ENCODE results near the gene IGSF22.
A peak's percentile ranks its signal among the peaks of the same experiment; 100 is the strongest.

The IGSF22 gene

GRCh38 chr11:18726040-18726439, at the start of gene IGSF22:
Gene IGSF22, minus strand, starts transcription at chr11:18726188. Its CDS starts 1,952 bp downstream, at chr11:18724236.
- DNase-seq (ENCODE audit: low spot score) = no peak

GRCh38 chr11:18774801-18775200, 48.8 kb upstream of the IGSF22 start:
- no peak for DNase-seq (ENCODE audit: low spot score)

- DNase-seq (ENCODE audit: low spot score) = no peak
These were observed 47.7 kb upstream of the IGSF22 start for GRCh38 chr11:18773681-18774080.

GRCh38 chr11:18773104-18773503, 47.1 kb upstream of the IGSF22 start:
- no peak for DNase-seq (ENCODE audit: low spot score)

GRCh38 chr11:18772211-18772610, 46.2 kb upstream of the IGSF22 start:
- DNase-seq (ENCODE audit: low spot score) = no peak

GRCh38 chr11:18771266-18772035, 45.5 kb upstream of the IGSF22 start:
- no peak for DNase-seq (ENCODE audit: low spot score)

GRCh38 chr11:18770479-18771125, 44.6 kb upstream of the IGSF22 start:
- no peak for DNase-seq (ENCODE audit: low spot score)

- no peak for DNase-seq (ENCODE audit: low spot score)
These were observed 43.9 kb upstream of the IGSF22 start for GRCh38 chr11:18769802-18770456.

- DNase-seq (ENCODE audit: low spot score) = no peak
These were observed 43.0 kb upstream of the IGSF22 start for GRCh38 chr11:18768978-18769377.

GRCh38 chr11:18768472-18768901, 42.5 kb upstream of the IGSF22 start:
- no peak for DNase-seq (ENCODE audit: low spot score)

- DNase-seq (ENCODE audit: low spot score) = no peak
These were observed 40.0 kb upstream of the IGSF22 start for GRCh38 chr11:18766015-18766414.

GRCh38 chr11:18765554-18765953, 39.6 kb upstream of the IGSF22 start:
- DNase-seq (ENCODE audit: low spot score) = no peak

- DNase-seq (ENCODE audit: low spot score) = no peak
These were observed 35.8 kb upstream of the IGSF22 start for GRCh38 chr11:18761741-18762140.

GRCh38 chr11:18761144-18761543, 35.2 kb upstream of the IGSF22 start:
- DNase-seq (ENCODE audit: low spot score) = no peak

GRCh38 chr11:18757811-18758210, 31.8 kb upstream of the IGSF22 start:
- no peak for DNase-seq (ENCODE audit: low spot score)

GRCh38 chr11:18756889-18757288, 30.9 kb upstream of the IGSF22 start:
- DNase-seq (ENCODE audit: low spot score) = no peak

GRCh38 chr11:18754308-18754707, 28.3 kb upstream of the IGSF22 start:
- DNase-seq (ENCODE audit: low spot score) = no peak

GRCh38 chr11:18752502-18752901, 26.5 kb upstream of the IGSF22 start:
- no peak for DNase-seq (ENCODE audit: low spot score)

GRCh38 chr11:18750944-18751343, 25.0 kb upstream of the IGSF22 start:
- DNase-seq (ENCODE audit: low spot score) = no peak

GRCh38 chr11:18749681-18750319, 23.8 kb upstream of the IGSF22 start:
- peak; percentile 2 for DNase-seq (ENCODE audit: low spot score)

- no peak for DNase-seq (ENCODE audit: low spot score)
These were observed 22.9 kb upstream of the IGSF22 start for GRCh38 chr11:18748766-18749365.

GRCh38 chr11:18745251-18745650, 19.3 kb upstream of the IGSF22 start:
- no peak for DNase-seq (ENCODE audit: low spot score)
